HG02571 (cell line): Measurements from ENCODE around the gene CRMP1.

Experiments
- ATAC-seq: cut with Tn5 transposase; IDR thresholded peaks from one replicate; pipeline ENCODE4 v1.9.1; 2021; ENCODE audit warnings: mild to moderate bottlenecking, moderate library complexity; ENCODE audit not compliant: unreplicated experiment

The CRMP1 gene

GRCh38 chr4:5893004-5893580 is at the start of gene CRMP1:
Gene CRMP1 (minus strand): TSS chr4:5893086. CDS start chr4:5892969, 117 bp downstream.
- no peak for ATAC-seq

GRCh38 chr4:5941601-5942000 is 48.7 kb upstream of the CRMP1 start:
- no peak for ATAC-seq

GRCh38 chr4:5940470-5941203 is 47.8 kb upstream of the CRMP1 start:
- no peak for ATAC-seq

- no peak for ATAC-seq
Observed at GRCh38 chr4:5933996-5934831, 41.3 kb upstream of the CRMP1 start.

GRCh38 chr4:5933116-5933515 is 40.2 kb upstream of the CRMP1 start:
- no peak for ATAC-seq

GRCh38 chr4:5932035-5932568 is 39.2 kb upstream of the CRMP1 start:
- ATAC-seq = no peak

- ATAC-seq = no peak
Observed at GRCh38 chr4:5931526-5931925, 38.6 kb upstream of the CRMP1 start.

GRCh38 chr4:5930876-5931275 is 38.0 kb upstream of the CRMP1 start:
- ATAC-seq = no peak

GRCh38 chr4:5930456-5930855 is 37.6 kb upstream of the CRMP1 start:
- no peak for ATAC-seq

- ATAC-seq = no peak
Observed at GRCh38 chr4:5928844-5929420, 36.0 kb upstream of the CRMP1 start.

GRCh38 chr4:5928274-5928673 is 35.4 kb upstream of the CRMP1 start:
- no peak for ATAC-seq

- ATAC-seq = no peak
Observed at GRCh38 chr4:5927747-5928146, 34.9 kb upstream of the CRMP1 start.

- ATAC-seq = no peak
Observed at GRCh38 chr4:5927116-5927515, 34.2 kb upstream of the CRMP1 start.

- no peak for ATAC-seq
Observed at GRCh38 chr4:5926598-5926997, 33.7 kb upstream of the CRMP1 start.

GRCh38 chr4:5925419-5926200 is 32.7 kb upstream of the CRMP1 start:
- no peak for ATAC-seq

- no peak for ATAC-seq
Observed at GRCh38 chr4:5924461-5925125, 31.7 kb upstream of the CRMP1 start.

GRCh38 chr4:5923376-5923775 is 30.5 kb upstream of the CRMP1 start:
- no peak for ATAC-seq

- no peak for ATAC-seq
Observed at GRCh38 chr4:5922556-5922955, 29.7 kb upstream of the CRMP1 start.

GRCh38 chr4:5921981-5922380 is 29.1 kb upstream of the CRMP1 start:
- ATAC-seq = no peak
